GM12874 (cell line): ENCODE measurements around the gene TPST1.

Experiments
- TF ChIP-seq, protein P1 (sequence below): IDR thresholded peaks from 2 replicates; pipeline ENCODE4 v1.5.1; 2011; ENCODE audit warnings: low read depth, mild to moderate bottlenecking, control low read depth, low read length, moderate library complexity; ENCODE audit not compliant: insufficient read depth

TPST1 gene

DNA sequence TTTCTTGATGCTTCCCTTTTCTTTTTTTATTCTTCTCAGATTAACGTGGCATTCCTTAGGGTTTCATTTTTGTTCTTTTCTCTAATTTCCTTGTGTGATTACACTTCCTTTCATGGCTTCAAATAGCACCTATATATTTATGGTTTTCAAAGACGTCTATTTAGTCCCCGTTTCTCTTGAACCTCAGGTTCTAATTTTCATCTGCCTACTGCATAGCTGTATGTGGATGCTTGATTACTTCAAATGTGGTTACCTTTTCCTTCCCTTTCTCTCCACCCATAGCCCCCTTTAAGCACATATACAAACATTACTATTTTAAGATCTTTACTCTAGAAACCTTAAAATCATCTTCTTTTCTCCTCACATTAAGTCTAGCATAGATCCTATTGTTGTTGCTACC, 2.4 kb downstream of the TPST1 start:
- TF ChIP-seq, protein P1, sequence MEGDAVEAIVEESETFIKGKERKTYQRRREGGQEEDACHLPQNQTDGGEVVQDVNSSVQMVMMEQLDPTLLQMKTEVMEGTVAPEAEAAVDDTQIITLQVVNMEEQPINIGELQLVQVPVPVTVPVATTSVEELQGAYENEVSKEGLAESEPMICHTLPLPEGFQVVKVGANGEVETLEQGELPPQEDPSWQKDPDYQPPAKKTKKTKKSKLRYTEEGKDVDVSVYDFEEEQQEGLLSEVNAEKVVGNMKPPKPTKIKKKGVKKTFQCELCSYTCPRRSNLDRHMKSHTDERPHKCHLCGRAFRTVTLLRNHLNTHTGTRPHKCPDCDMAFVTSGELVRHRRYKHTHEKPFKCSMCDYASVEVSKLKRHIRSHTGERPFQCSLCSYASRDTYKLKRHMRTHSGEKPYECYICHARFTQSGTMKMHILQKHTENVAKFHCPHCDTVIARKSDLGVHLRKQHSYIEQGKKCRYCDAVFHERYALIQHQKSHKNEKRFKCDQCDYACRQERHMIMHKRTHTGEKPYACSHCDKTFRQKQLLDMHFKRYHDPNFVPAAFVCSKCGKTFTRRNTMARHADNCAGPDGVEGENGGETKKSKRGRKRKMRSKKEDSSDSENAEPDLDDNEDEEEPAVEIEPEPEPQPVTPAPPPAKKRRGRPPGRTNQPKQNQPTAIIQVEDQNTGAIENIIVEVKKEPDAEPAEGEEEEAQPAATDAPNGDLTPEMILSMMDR = no peak

DNA sequence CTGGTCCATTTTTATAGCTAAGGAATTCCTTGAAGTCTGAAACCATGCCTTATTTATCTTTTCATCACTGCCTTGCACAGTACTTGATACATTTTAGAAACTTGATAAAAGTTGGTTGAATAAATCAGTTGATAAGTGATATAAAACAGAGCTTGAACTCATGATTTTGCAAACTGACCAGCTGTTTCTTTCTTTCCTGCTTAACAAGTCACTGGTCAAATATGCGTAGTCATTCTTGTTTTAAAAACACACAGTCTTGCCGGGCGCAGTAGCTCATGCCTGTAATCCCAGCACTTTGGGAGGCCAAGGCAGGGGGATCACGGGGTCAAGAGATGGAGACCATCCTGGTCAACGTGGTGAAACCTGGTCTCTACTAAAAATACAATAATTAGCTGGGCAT, 6.3 kb downstream of the TPST1 start:
- TF ChIP-seq, protein P1 = no peak

DNA sequence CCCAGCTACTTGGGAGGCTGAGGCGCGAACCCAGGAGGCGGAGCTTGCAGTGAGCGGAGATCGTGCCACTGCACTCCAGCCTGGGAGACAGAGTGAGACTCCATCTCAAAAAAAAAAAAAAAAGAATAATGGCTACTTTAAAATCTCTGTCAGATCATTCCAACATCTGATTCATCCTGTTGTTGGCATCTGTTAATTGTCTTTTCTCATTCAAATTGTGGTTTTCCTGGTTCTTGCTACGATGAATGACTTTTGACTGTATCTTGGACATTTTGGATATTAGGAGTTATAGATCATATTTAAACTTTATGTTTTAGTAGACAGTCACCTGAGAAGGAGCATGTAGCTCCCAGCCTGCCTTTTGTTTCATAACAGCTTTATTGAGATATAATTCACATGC, 8.5 kb downstream of the TPST1 start:
- TF ChIP-seq, protein P1 = no peak

DNA sequence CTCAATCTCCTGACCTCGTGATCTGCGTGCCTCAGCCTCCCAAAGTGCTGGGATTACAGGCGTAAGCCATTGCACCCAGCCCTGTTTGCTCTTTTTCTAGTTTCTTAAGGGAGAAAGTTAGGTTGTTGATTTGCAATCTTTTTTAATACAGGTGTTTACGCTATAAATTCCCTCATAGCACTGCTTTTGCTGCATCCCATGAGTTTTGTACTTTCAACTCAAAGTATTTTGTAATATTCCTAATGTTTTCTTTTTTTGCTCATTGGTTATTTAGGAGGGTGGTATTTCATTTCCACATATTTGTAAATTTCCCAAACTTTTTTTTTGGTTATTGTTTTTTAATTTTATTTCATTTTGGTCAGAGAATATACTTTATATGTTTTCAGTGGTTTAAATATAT, 11.6 kb downstream of the TPST1 start:
- TF ChIP-seq, protein P1 = no peak

DNA sequence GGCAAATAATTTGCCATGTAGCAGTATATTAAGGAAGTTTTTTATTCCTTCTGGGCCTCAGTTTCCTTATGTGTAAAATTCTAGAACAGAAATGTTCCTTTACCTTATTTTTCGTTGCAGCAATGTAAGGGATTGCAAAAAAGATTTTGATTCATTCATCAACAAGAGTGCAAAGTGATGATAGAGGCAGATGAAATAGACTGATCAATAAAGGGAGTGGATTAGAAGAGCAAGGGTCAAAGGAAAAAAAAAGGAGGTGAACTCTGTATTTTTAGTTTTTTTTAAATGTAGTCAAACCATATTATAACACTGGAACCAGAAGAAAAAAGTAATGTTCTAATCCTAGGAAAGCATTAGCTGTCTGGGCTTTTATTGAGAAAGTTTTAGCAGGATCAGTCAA, 14.7 kb downstream of the TPST1 start:
- TF ChIP-seq, protein P1 = no peak

DNA sequence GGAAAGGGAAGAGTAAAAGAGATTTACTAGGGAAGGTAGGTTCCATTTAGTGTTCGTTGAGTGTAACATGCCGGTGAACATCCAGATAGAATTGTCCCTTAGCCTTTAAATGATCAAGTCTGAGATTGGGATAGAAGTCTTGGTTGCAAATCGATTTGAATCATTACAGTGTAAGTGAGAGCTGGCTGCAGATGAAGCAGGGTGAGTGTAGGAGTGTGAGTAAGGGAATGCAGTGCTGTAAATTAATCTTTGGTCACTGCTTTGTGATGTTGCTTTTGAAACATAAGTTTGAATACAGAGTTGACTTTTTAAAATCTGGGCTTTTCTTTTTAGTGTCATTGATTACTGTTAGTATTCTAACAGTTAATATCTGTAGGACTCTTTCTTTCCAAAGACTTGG, 16.3 kb downstream of the TPST1 start:
- TF ChIP-seq, protein P1 = no peak

DNA sequence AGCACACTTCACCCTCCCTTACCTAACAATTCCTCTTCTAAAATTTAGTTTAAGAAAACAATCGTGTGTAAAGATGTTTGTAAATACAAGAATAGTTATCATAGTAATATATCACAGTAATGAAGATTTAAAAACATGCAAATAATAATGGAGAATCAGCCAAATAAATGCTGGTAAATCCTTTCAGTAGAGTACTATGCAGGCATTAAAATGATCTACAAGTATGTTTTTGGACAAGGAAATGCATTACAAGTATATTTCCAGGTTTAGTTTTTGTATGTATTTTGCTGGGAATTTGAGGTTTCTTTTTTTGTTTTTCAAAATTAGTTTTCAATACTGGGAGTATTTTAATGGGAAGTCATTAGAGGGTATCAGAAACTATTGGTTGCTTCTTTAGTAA, 22.7 kb downstream of the TPST1 start:
- TF ChIP-seq, protein P1 = no peak

DNA sequence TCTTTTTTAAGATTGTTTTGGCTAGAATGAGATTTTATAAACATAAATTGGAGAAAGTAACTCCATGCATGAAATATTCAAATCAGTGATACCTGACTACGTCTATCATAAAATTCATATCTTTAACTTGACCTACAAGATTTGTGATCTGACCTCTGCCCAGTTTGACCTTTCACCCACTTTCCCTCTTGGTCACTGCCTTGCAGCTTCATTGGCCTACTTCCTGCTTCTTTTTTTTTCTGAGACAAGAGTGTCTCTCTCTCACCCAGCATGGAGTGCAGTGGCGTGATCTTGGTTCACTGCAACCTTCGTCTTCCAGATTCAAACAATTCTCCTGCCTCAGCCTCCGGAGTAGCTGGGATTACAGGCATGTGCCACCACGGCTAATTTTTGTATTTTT, 28.5 kb downstream of the TPST1 start:
- TF ChIP-seq, protein P1 = no peak
